Measurements from ENCODE around the gene NEDD4L.

The NEDD4L gene

GRCh38 chr18:58146099-58146498 lies 102.1 kb downstream of the NEDD4L start:
- TF ChIP-seq MAX (IDR thresholded peaks at IDR 0.05; ENCODE audit: low read depth, low read length): no peak
- no peak for TF ChIP-seq CTCF (IDR thresholded peaks at IDR 0.05; ENCODE audit: low read depth, low read length)
- no peak for TF ChIP-seq POLR2A (IDR thresholded peaks at IDR 0.05; ENCODE audit: extremely low read depth, insufficient read length)
- no peak for TF ChIP-seq MYC (IDR thresholded peaks at IDR 0.05; ENCODE audit: low read depth, low read length)
- no peak for DNase-seq (ENCODE audit: low read depth)
- no peak overlapping the region for H3K4me3 ChIP-seq (ENCODE audit: low read depth, low read length)

GRCh38 chr18:58148954-58149471 lies 105.0 kb downstream of the NEDD4L start:
- no peak for DNase-seq (ENCODE audit: low read depth)
- no peak overlapping the region for H3K4me3 ChIP-seq (ENCODE audit: low read depth, low read length)
- TF ChIP-seq CTCF (IDR thresholded peaks at IDR 0.05; ENCODE audit: low read depth, low read length) (no peak), POLR2A (IDR thresholded peaks at IDR 0.05; ENCODE audit: extremely low read depth, insufficient read length) (no peak), MYC (IDR thresholded peaks at IDR 0.05; ENCODE audit: low read depth, low read length) (no peak), MAX (IDR thresholded peaks at IDR 0.05; ENCODE audit: low read depth, low read length) (no peak)

GRCh38 chr18:58150772-58151171 lies 106.7 kb downstream of the NEDD4L start:
- TF ChIP-seq POLR2A (IDR thresholded peaks at IDR 0.05; ENCODE audit: extremely low read depth, insufficient read length): no peak
- no peak for TF ChIP-seq CTCF (IDR thresholded peaks at IDR 0.05; ENCODE audit: low read depth, low read length)
- no peak for TF ChIP-seq MYC (IDR thresholded peaks at IDR 0.05; ENCODE audit: low read depth, low read length)
- TF ChIP-seq MAX (IDR thresholded peaks at IDR 0.05; ENCODE audit: low read depth, low read length): no peak

GRCh38 chr18:58152216-58152615 lies 108.2 kb downstream of the NEDD4L start:
- TF ChIP-seq POLR2A (IDR thresholded peaks at IDR 0.05; ENCODE audit: extremely low read depth, insufficient read length): no peak
- TF ChIP-seq CTCF (IDR thresholded peaks at IDR 0.05; ENCODE audit: low read depth, low read length): no peak
- no peak for TF ChIP-seq MAX (IDR thresholded peaks at IDR 0.05; ENCODE audit: low read depth, low read length)
- TF ChIP-seq MYC (IDR thresholded peaks at IDR 0.05; ENCODE audit: low read depth, low read length): no peak
- H3K4me3 ChIP-seq (ENCODE audit: low read depth, low read length): no peak overlapping the region
- no peak for DNase-seq (ENCODE audit: low read depth)

More at GRCh38 chr18:58150772-58151171, 106.7 kb downstream of the NEDD4L start:
- DNase-seq (ENCODE audit: low read depth): no peak
- no peak overlapping the region for H3K4me3 ChIP-seq (ENCODE audit: low read depth, low read length)

- TF ChIP-seq MYC (IDR thresholded peaks at IDR 0.05; ENCODE audit: low read depth, low read length) (no peak), MAX (IDR thresholded peaks at IDR 0.05; ENCODE audit: low read depth, low read length) (no peak), POLR2A (IDR thresholded peaks at IDR 0.05; ENCODE audit: extremely low read depth, insufficient read length) (no peak), CTCF (IDR thresholded peaks at IDR 0.05; ENCODE audit: low read depth, low read length) (no peak)
- no peak for DNase-seq (ENCODE audit: low read depth)
- no peak overlapping the region for H3K4me3 ChIP-seq (ENCODE audit: low read depth, low read length)
Measured at GRCh38 chr18:58152891-58153290, 108.9 kb downstream of the NEDD4L start.
